Right atrium auricular region (tissue), 2 donors: ENCODE results near the gene FCHO1. TPM values are rescaled to one million over a fixed set of nuclear protein-coding genes. Genes with fewer than 3 reads are reported as not detected.
"Not testable (repeated sequence)": the region's sequence is repeated elsewhere in the genome, so short reads cannot be mapped to it uniquely, and the experiment has no call there.

Experiments
- DNase-seq: peaks from one replicate; pipeline ENCODE4 v3.0.0-alpha.2; 2019; ENCODE audit warnings: low spot score
- H3K27ac ChIP-seq, 2 donors: fragments of 200-600 bp; sonication (generic); 1 replicate in 1 of 2; 2 replicates in 1 of 2; pipeline ENCODE4 v1.5.1; 2016 to 2019
- H3K27me3 ChIP-seq, 2 donors: fragments of 200-600 bp; sonication (generic); one replicate each; pipeline versions ENCODE4 v1.5.1 to v1.6.0; 2017 to 2019
- H3K36me3 ChIP-seq: fragments of 200-600 bp; sonication (generic); one replicate; pipeline ENCODE4 v1.5.1; 2016
- H3K4me1 ChIP-seq, 2 donors: fragments of 200-600 bp; sonication (generic); one replicate each; pipeline versions ENCODE4 v1.5.1 to v1.6.0; 2017 to 2019
- H3K4me3 ChIP-seq, 2 donors: fragments of 200-600 bp; sonication (generic); 1 replicate in 1 of 2; 2 replicates in 1 of 2; pipeline ENCODE4 v1.5.1; 2017 to 2019; ENCODE audit warnings: mild to moderate bottlenecking in 1 of 2, moderate library complexity in 1 of 2
- H3K9me3 ChIP-seq, 2 donors: fragments of 200-600 bp; sonication (generic); one replicate each; pipeline ENCODE4 v1.5.1; 2019
- total RNA-seq, 2 donors: library from RNA; depleted of rRNA; stranded (reverse); fragments of >200 nt; gene quantifications; one replicate each; pipeline ENCODE4 v1.1.0, GENCODE V29; 2016
- TF ChIP-seq, protein P1 (sequence below), 2 donors: fragments of 200-600 bp; sonication (generic); IDR thresholded peaks; one replicate each; pipeline ENCODE4 v1.5.1; 2019; ENCODE audit warnings: antibody characterized with exemption in 2 of 2

The FCHO1 gene
- total RNA-seq, 2 donors from 2014 or later = 0.19 to 1.3 TPM

- TF ChIP-seq, protein P1, sequence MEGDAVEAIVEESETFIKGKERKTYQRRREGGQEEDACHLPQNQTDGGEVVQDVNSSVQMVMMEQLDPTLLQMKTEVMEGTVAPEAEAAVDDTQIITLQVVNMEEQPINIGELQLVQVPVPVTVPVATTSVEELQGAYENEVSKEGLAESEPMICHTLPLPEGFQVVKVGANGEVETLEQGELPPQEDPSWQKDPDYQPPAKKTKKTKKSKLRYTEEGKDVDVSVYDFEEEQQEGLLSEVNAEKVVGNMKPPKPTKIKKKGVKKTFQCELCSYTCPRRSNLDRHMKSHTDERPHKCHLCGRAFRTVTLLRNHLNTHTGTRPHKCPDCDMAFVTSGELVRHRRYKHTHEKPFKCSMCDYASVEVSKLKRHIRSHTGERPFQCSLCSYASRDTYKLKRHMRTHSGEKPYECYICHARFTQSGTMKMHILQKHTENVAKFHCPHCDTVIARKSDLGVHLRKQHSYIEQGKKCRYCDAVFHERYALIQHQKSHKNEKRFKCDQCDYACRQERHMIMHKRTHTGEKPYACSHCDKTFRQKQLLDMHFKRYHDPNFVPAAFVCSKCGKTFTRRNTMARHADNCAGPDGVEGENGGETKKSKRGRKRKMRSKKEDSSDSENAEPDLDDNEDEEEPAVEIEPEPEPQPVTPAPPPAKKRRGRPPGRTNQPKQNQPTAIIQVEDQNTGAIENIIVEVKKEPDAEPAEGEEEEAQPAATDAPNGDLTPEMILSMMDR (IDR thresholded peaks at IDR 0.05) = no peak
- H3K4me1 ChIP-seq = peaks cover 0 to 10% of the 10 kb centered on the region in 2 donors
- H3K27ac ChIP-seq = no peak overlapping the region
- no peaks in the 10 kb centered on the region for H3K36me3 ChIP-seq
- H3K9me3 ChIP-seq = no peaks in the 10 kb centered on the region
- H3K4me3 ChIP-seq = no peak overlapping the region
- H3K27me3 ChIP-seq = no peaks in the 10 kb centered on the region
- no peak for DNase-seq
Measured at GRCh38 chr19:17767559-17767958, 16.3 kb downstream of the FCHO1 start.

- no peaks in the 10 kb centered on the region for H3K9me3 ChIP-seq
- peaks cover 0 to 10% of the 10 kb centered on the region in 2 donors for H3K4me1 ChIP-seq
- TF ChIP-seq, protein P1 (IDR thresholded peaks at IDR 0.05) = no peak
- no peak overlapping the region for H3K4me3 ChIP-seq
- no peak for DNase-seq
- H3K27ac ChIP-seq = no peak overlapping the region
- no peaks in the 10 kb centered on the region for H3K27me3 ChIP-seq
- no peaks in the 10 kb centered on the region for H3K36me3 ChIP-seq
Measured at GRCh38 chr19:17770613-17771012, 19.3 kb downstream of the FCHO1 start.

DNA sequence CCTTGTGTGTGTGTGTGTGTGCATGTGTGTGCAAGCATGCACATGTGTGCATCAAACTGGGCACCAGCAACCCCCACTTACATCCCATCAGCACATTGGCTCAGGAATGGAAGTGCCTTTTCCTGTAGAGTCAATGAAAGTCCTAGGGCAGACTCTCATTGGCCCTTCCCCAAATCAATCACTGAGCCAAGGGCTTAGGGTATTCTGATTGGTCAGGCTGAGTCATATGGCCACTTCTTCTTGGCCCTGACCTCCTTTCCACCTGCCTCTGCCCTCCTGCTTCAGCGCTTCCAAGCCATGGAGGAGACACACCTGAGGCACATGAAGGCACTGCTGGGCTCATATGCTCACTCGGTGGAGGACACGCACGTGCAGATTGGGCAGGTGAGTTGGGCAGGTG lies 20.9 kb downstream of the FCHO1 start:
- Histone ChIP-seq H3K27me3 (no peaks in the 10 kb centered on the region), H3K4me3 (no peak overlapping the region), H3K4me1 (no peaks in the 10 kb centered on the region), H3K36me3 (no peaks in the 10 kb centered on the region), H3K9me3 (no peaks in the 10 kb centered on the region), H3K27ac (no peak overlapping the region)
- DNase-seq = no peak
- TF ChIP-seq, protein P1 (IDR thresholded peaks at IDR 0.05) = no peak

DNA sequence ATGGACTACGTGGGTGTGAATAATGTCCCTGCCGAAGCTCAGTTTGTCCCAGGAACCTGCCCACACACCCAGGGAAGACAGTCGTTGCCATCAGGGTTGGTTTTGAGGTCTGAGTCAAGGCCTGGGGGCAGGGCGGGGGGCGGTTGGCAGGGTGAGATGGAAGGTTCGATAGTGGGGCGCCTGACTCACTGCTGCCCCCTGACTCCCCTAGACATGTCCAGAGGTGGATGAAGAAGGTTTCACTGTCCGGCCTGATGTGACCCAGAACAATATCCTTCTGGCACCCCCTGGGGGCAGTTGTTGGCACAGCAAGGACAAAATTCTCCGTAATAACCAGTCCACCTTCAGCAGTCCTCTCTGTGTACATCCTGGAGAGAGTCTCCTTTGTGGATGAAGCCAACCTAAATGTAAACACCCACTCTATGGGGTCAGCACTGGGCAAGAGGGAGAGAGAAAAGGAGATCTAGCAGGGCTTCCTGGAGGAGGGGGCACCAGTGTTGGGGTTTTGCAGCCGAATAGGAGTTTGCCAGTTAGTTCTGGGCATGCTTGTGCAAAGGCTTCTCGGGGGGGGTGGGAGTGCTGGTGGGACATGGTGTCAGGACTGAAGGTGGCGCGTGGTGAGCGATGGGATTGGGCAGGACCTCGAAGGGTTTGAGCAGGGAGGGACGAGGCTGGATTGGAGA lies 24.1 kb downstream of the FCHO1 start:
- Histone ChIP-seq H3K9me3 (no peaks in the 10 kb centered on the region), H3K4me3 (no peak overlapping the region), H3K27me3 (peaks cover 0 to 7% of the 10 kb centered on the region in 2 donors), H3K4me1 (peaks cover 0 to 11% of the 10 kb centered on the region in 2 donors), H3K36me3 (no peaks in the 10 kb centered on the region), H3K27ac (no peak overlapping the region)
- TF ChIP-seq, protein P1 (IDR thresholded peaks at IDR 0.05) = peak in 1 of 2 donors; percentile 42
- DNase-seq = no peak

- peaks cover 0 to 11% of the 10 kb centered on the region in 2 donors for H3K4me1 ChIP-seq
- DNase-seq = no peak
- peaks cover 0 to 7% of the 10 kb centered on the region in 2 donors for H3K27me3 ChIP-seq
- H3K36me3 ChIP-seq = no peaks in the 10 kb centered on the region
- no peak overlapping the region for H3K4me3 ChIP-seq
- TF ChIP-seq, protein P1 (IDR thresholded peaks at IDR 0.05) = no peak
- no peak overlapping the region for H3K27ac ChIP-seq
- H3K9me3 ChIP-seq = no peaks in the 10 kb centered on the region
Measured at GRCh38 chr19:17775991-17776803, 24.9 kb downstream of the FCHO1 start.

DNA sequence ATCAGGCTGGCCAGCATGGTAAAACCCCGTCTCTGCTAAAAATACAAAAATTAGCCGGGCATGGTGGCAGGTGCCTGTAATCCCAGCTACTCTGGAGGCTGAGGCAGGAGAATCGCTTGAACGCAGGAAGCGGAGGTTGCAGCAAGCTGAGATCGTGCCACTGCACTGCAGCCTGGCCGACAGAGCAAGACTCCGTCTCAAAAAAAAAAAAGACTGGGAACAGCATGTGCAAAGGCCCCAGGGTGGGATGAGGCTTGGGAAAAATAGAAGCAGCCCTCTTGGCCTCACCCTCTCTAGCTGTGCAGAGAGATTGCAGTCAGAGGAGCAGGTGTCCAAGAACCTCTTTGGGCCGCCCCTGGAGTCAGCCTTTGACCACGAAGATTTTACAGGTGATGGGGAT lies 26.6 kb downstream of the FCHO1 start:
- not testable (repeated sequence) for DNase-seq, H3K9me3 ChIP-seq, H3K36me3 ChIP-seq, H3K27me3 ChIP-seq, H3K4me3 ChIP-seq, H3K27ac ChIP-seq
- peaks cover 0 to 11% of the 10 kb centered on the region in 2 donors for H3K4me1 ChIP-seq
